Breast epithelium (tissue), 4 donors: Measurements from ENCODE around the gene LGALS9C. TPM values are rescaled to one million over a fixed set of nuclear protein-coding genes. Genes with fewer than 3 reads are reported as not detected.
"Not testable (repeated sequence)": the region's sequence is repeated elsewhere in the genome, so short reads cannot be mapped to it uniquely, and the experiment has no call there.

ENCODE experiments used
- DNase-seq, 2 donors: peaks; one replicate each; pipeline ENCODE4 v3.0.0-alpha.2; 2019; ENCODE audit warnings: low spot score in 2 of 2
- H3K27ac ChIP-seq, 2 donors: fragments of 200-600 bp; sonication (generic) in 1 of 2; one replicate each; pipeline ENCODE4 v1.5.1; 2016 to 2019; ENCODE audit warnings: mild to moderate bottlenecking in 1 of 2
- H3K27me3 ChIP-seq, 2 donors: fragments of 200-600 bp; sonication (generic) in 1 of 2; one replicate each; pipeline versions ENCODE4 v1.5.1 to v1.6.0; 2017 to 2019; ENCODE audit warnings: control low read depth in 1 of 2, mild to moderate bottlenecking in 1 of 2
- H3K36me3 ChIP-seq: fragments of 200-600 bp; one replicate; pipeline ENCODE4 v1.5.1; 2019
- H3K4me1 ChIP-seq, 2 donors: fragments of 200-600 bp; sonication (generic); one replicate each; pipeline ENCODE4 v1.5.1; 2016 to 2019; ENCODE audit warnings: control low read depth in 1 of 2
- H3K4me3 ChIP-seq, 3 donors: fragments of 200-600 bp; sonication (generic); 1 replicate in 2 of 3; 2 replicates in 1 of 3; pipeline ENCODE4 v1.5.1; 2016 to 2019; ENCODE audit warnings: mild to moderate bottlenecking in 3 of 3, moderate library complexity in 2 of 3
- H3K9me3 ChIP-seq, 2 donors: fragments of 200-600 bp; sonication (generic) in 1 of 2; one replicate each; pipeline ENCODE4 v1.5.1; 2016 to 2019; ENCODE audit warnings: control low read depth in 1 of 2
- intact Hi-C: fragments of 100-400 bp; cut with DNase I; formaldehyde crosslinking; loops from one replicate; pipeline ENCODE4 v1.15.1; 2023; ENCODE audit warnings: low total_unique reads
- total RNA-seq, 3 donors: library from RNA; depleted of rRNA; stranded (reverse); fragments of >200 nt; gene quantifications; one replicate each; pipeline ENCODE4 v1.1.0, GENCODE V29; 2016

The LGALS9C gene
- total RNA-seq, 3 donors from 2014 or later, result 2.0 TPM; not detected in 2

DNA sequence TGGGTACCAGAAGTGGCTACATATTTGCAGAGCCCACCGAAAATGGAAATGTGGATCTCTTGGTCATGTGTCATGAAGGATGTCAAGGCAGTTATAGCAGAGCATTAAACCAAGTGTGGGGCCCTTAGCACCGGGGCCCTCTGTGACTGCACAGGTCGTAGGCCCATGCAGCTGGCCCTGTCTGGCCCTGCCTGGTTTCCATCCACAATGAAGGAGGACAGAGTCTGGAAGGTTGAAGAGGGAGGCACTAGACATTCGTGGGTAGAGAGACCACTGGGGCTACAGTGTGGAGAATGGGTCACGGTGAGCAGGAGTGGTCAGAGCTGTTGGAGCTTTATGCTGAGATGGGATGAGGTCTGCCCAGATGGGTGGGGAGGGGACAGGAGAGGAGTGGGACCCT is 9.6 kb upstream of the LGALS9C start:
- H3K9me3 ChIP-seq, H3K36me3 ChIP-seq, H3K27ac ChIP-seq, H3K27me3 ChIP-seq, H3K4me3 ChIP-seq, DNase-seq, H3K4me1 ChIP-seq, intact Hi-C loops: not testable (repeated sequence)

DNA sequence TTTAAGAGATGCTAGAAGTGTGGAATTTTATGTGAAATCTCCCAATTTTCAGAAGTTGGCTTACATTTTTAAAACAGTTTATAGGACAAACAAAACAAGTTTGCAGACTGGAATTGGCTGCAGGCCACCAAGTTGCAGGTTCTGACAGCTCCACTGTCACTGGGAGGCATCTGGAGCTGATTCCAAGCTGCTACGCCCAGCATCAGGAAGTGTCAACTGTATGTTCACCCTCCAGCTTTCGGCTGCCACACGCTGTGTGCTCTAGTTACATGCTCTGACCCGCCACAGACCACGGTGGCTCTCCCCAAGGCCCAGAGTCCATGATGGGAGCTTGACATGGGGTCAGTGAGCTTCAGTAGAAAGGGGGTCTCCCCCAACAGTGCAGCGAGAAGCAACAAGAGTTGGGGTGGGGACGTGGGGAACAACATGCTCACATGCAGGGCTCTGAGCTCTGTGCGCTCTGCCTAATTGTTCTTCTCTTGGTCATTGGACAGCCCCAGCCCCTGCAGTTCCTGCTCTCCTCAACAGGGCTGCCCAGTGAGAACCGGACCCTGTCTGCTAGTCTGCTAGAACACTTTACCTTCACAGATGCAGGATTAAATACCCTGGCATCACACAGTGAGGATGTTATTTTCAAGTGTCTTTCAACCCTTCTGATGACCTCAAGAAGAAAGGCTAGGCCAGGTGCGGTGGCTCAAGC is 8.0 kb upstream of the LGALS9C start:
- intact Hi-C loops, H3K4me3 ChIP-seq, H3K9me3 ChIP-seq, H3K27me3 ChIP-seq, H3K36me3 ChIP-seq, H3K27ac ChIP-seq, DNase-seq, H3K4me1 ChIP-seq: not testable (repeated sequence)

DNA sequence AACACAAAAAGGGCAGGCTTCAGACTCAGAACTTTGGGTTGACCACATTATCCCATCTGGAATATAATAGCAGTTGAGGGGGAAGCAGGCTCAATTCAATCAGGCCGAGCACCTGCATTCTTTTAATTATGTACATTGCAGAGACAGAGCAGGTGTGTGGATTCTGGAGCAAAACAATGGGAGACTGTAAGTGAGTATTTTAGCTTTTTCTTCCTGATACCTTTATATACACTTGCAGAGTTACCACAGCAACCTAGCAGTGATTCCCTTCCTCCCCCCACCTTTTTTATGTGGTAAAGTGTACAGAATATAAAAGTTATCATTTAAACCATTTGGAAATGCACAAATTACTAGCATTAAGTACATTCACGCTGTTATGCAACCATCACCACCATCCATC is 6.8 kb upstream of the LGALS9C start:
- H3K4me1 ChIP-seq, H3K27ac ChIP-seq, intact Hi-C loops, H3K9me3 ChIP-seq, H3K36me3 ChIP-seq, H3K27me3 ChIP-seq, H3K4me3 ChIP-seq, DNase-seq: not testable (repeated sequence)

DNA sequence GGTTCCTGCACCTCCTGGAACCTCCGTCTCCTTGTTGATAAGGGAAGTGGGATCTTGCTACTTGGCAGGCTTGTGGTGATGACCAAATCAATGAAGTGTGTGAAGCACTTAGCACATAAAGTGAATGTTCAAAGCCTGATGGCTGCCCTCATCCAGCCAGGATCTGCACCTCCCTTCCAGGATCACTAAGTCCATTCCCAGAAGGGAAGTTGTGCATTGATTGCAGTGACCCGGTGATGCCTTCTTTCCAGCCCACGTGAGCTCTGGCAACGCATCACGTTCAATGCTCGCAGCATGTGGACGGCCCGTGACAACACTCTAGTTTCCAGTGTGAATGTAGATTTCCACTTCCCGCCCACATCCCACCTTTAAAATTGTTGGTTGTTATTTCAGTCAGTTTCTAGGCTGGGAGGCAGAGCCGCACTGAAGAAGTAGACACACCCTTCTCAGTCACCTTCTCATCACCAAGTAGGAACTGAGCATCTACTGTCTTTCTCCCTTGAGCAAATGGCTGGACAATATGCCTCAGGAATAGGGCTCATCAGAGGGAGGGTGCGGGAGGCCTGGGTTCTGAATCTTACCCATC is 6.2 kb upstream of the LGALS9C start:
- H3K4me3 ChIP-seq, H3K36me3 ChIP-seq, intact Hi-C loops, DNase-seq, H3K4me1 ChIP-seq, H3K9me3 ChIP-seq, H3K27me3 ChIP-seq, H3K27ac ChIP-seq: not testable (repeated sequence)

DNA sequence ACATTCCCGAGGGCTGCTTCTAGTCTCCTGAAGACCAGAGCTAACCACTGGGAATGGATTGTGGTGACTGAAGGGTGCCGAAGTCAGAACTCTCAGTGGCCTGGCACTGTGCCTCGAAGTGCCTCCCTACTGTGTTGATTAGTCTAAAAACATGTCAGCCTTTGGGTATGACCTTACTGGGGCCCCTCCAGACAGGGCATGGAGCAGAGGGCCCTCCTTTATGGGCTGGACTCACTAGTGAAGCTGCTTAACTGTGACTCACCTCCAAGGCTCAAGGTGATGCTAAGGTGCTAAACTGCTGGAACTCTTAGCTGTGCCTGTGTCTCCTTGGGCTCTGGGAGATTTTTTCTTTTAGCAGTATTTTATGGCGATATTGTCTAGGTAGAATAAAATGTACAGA is 2.6 kb upstream of the LGALS9C start:
- H3K4me3 ChIP-seq, intact Hi-C loops, H3K27ac ChIP-seq, H3K9me3 ChIP-seq, H3K36me3 ChIP-seq, DNase-seq, H3K27me3 ChIP-seq, H3K4me1 ChIP-seq: not testable (repeated sequence)

DNA sequence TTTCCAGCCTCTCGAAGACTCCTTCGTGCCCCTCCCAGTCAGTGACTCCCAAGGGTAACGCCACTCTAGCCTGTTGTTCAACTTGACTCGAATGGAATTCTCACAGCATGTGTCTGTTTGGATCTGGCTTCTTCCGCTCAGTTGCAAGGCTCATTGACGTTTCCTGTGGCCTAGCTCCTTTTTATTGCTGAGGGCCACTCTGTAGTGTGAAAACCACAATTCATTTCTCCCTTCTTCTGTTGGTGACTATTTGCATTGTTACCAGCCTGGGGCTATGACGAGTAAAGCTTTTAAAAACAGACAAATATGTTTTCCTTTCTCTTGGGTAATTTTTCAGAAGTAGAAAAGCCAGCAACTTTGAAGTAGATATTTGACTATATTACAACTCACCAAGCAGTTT is 1.8 kb upstream of the LGALS9C start:
- intact Hi-C loops, H3K4me3 ChIP-seq, DNase-seq, H3K9me3 ChIP-seq, H3K27ac ChIP-seq, H3K27me3 ChIP-seq, H3K36me3 ChIP-seq, H3K4me1 ChIP-seq: not testable (repeated sequence)

DNA sequence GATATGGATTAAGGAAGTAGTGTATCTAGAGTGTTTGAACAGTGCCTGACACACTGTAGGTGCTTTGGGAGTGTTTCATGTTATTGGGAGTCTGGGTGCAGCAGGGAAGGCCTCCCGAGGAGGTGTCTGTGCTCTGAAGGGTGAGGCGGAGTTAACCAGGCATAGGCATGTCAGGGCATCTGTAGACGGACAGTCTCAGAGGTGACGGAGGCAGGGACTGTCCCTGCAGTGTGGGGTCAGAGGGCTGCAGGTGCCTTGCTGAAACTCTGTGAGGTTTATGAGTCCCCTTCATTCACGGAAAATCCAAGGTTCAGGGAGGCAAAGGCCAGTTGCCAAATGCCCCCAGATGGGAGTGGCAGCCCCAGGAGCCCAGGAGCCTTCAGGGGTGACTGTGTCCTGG is 778 bp downstream of the LGALS9C start:
- H3K36me3 ChIP-seq, H3K27ac ChIP-seq, H3K4me1 ChIP-seq, H3K9me3 ChIP-seq, DNase-seq, H3K27me3 ChIP-seq, H3K4me3 ChIP-seq, intact Hi-C loops: not testable (repeated sequence)

DNA sequence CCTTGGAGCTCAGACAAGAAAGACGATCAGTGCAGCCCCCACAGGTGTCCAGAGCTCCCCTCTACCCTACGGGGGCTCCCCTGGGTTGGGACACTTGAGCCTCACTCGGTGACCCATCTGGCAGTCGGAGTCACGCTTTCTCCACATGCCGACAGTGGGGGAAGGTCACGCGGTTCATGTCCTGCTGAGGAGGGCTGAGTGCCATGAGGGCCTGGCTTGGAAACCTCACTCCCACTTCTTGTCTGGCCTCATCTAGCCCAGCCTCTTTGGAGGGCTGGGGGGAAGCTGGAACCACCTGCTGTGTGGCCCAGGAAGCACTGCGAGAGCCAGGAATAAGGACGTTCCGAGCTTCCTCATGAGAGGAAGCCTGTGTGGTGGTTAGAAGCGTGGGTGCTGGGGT is 1.8 kb downstream of the LGALS9C start:
- intact Hi-C loops, H3K36me3 ChIP-seq, H3K9me3 ChIP-seq, H3K4me3 ChIP-seq, H3K27me3 ChIP-seq, H3K4me1 ChIP-seq, DNase-seq, H3K27ac ChIP-seq: not testable (repeated sequence)

DNA sequence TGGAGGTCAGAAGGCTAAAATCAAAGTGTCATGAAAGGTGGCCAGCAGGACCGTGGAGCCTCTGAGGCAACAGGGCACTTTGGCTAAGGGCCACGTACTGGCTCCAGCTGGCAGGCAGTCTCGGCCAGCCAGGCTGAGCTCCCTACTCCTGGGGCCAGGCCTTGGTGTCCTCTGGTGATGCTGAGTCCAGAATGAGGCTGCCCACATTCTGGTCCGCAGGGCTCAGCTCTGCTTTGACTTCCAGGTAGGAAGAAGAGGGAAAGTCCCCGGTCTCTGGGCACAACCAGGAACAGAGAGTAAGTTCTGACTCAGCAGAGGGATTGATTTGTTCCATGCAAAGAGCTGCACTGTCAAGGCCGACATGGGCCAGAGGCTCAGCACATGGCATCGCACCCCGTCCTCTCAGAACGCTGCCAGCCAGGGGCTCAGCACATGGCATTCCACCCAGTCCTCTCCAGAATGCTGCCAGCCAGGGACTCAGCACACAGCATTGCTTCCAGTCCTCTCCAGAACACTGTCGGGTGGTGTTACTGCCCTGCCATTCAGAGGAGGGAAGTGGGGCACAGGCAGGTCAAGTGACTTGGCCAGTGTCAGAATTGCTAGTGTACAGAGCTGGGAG is 2.5 kb downstream of the LGALS9C start:
- intact Hi-C loops, H3K27ac ChIP-seq, H3K4me1 ChIP-seq, H3K4me3 ChIP-seq, H3K27me3 ChIP-seq, DNase-seq, H3K9me3 ChIP-seq, H3K36me3 ChIP-seq: not testable (repeated sequence)

DNA sequence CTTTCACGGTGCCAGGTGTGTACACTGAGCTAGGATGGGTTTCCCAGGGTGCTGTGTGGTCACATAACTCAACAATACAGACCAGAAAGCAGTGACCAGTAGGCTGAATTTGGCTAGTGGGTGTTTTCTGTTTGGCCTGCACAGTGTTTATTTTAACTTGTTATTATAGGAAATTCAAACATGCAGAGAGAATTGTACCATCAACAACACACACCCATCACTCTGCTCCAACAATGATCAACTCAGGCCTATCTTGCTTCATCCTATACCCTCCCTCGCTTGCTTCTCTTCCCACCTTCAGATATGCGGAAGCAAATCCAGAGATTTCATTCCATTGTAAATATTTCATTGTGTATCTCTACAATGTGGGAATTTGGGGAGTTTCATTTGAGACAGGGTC is 5.2 kb downstream of the LGALS9C start:
- H3K4me3 ChIP-seq, H3K9me3 ChIP-seq, H3K27ac ChIP-seq, H3K4me1 ChIP-seq, intact Hi-C loops, H3K27me3 ChIP-seq, H3K36me3 ChIP-seq, DNase-seq: not testable (repeated sequence)

DNA sequence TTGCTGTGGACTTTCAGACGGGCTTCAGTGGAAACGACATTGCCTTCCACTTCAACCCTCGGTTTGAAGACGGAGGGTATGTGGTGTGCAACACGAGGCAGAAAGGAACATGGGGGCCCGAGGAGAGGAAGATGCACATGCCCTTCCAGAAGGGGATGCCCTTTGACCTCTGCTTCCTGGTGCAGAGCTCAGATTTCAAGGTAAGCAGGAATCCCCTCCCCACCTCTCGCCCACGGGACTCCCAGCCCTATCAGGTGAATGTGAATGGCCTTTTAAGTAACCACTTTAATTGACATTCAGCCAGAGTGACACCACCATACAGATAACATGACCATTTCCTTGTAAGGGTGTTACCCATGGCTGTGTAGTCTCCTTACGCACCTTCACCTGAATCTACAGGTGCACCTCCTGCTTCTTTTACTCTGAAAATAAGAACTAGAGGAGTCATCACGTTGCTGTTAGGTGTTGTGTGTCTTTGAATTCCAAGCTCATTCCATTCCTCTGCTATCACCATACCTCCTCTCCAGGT is 9.4 kb downstream of the LGALS9C start:
- H3K4me3 ChIP-seq, H3K27me3 ChIP-seq, DNase-seq, H3K36me3 ChIP-seq, H3K27ac ChIP-seq, H3K4me1 ChIP-seq, H3K9me3 ChIP-seq, intact Hi-C loops: not testable (repeated sequence)

DNA sequence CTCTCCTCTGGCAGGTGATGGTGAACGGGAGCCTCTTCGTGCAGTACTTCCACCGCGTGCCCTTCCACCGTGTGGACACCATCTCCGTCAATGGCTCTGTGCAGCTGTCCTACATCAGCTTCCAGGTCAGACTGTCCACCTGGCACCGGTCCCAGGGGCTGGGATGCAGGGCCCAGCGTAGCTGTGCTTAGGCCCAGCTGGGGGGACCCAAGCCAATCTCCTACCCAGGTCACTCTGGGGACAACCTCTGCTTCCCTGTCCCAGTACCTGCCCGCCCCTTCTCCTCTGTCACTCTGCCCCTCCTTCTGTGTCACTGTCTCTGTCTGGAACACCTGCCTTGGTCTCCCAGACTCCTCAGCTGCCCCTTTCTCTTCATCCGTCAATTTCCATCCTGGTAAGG is 11.0 kb downstream of the LGALS9C start:
- intact Hi-C loops, H3K4me3 ChIP-seq, H3K27ac ChIP-seq, DNase-seq, H3K27me3 ChIP-seq, H3K9me3 ChIP-seq, H3K36me3 ChIP-seq, H3K4me1 ChIP-seq: not testable (repeated sequence)

DNA sequence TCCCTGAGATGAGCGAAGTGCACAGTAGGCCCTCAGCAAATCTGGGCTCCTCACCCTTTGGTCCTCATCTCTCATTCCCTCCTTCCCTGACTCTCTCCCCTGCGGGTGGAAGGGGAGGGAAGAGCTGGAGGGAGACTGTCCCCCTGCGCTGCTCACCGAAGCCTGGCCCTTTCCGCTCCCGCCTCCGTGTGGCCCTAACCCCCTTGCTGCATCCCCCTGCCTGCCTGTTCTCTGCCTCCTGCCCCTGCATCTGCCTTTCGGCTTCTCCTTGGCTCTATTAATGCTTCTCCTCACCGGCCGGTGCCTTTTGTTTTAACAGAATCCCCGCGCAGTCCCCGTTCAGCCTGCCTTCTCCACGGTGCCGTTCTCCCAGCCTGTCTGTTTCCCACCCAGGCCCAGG is 12.0 kb downstream of the LGALS9C start:
- H3K9me3 ChIP-seq, intact Hi-C loops, DNase-seq, H3K4me3 ChIP-seq, H3K27me3 ChIP-seq, H3K36me3 ChIP-seq, H3K27ac ChIP-seq, H3K4me1 ChIP-seq: not testable (repeated sequence)

DNA sequence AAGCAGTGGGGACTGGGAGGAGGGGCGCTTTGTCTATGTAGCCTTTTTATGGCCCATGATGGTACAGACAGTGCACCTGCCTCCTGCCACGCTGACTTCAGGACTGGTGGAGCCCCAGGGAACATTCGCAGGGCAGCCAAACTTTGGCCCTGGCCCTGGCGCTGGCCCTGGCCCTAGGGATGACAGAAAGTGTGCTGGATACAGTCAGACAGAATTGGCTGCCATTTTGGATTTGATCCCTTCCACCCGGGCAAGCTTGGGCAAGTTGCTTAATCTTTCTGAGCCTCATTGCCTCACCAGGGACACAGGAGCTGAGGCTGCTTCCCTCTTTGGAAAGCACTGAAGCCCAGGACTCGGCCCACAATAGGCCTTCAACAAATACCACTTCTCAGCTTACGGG is 13.4 kb downstream of the LGALS9C start:
- H3K4me1 ChIP-seq, H3K36me3 ChIP-seq, H3K9me3 ChIP-seq: not testable (repeated sequence)

More for the DNA sequence above, 13.4 kb downstream of the LGALS9C start:
- intact Hi-C loops, H3K27me3 ChIP-seq, H3K4me3 ChIP-seq, DNase-seq, H3K27ac ChIP-seq: not testable (repeated sequence)
